IPS DF 4.7 (cell line): ENCODE data around the gene ALDH9A1.
"Not testable (repeated sequence)": the region's sequence is repeated elsewhere in the genome, so short reads cannot be mapped to it uniquely, and the experiment has no call there.

Source experiments
- DNase-seq: peaks from one replicate; pipeline ENCODE4 v3.0.0-alpha.2; 2013; ENCODE audit warnings: low spot score; ENCODE audit errors: extremely low read depth

Gene ALDH9A1

GRCh38 chr1:165688046-165688445 lies 10.3 kb downstream of the ALDH9A1 start:
- DNase-seq = no peak

GRCh38 chr1:165686971-165687433 lies 11.4 kb downstream of the ALDH9A1 start:
- DNase-seq = no peak

GRCh38 chr1:165686121-165686970 lies 12.0 kb downstream of the ALDH9A1 start:
- no peak for DNase-seq

- no peak for DNase-seq
Measured at GRCh38 chr1:165683848-165684485, 14.4 kb downstream of the ALDH9A1 start.

- DNase-seq = not testable (repeated sequence)
Measured at GRCh38 chr1:165680773-165681172, 17.6 kb downstream of the ALDH9A1 start.

- no peak for DNase-seq
Measured at GRCh38 chr1:165680303-165680702, 18.1 kb downstream of the ALDH9A1 start.

GRCh38 chr1:165679282-165680036 lies 18.9 kb downstream of the ALDH9A1 start:
- DNase-seq = no peak

- no peak for DNase-seq
Measured at GRCh38 chr1:165678509-165678908, 19.9 kb downstream of the ALDH9A1 start.

- no peak for DNase-seq
Measured at GRCh38 chr1:165675794-165676193, 22.6 kb downstream of the ALDH9A1 start.

GRCh38 chr1:165674599-165674998 lies 23.8 kb downstream of the ALDH9A1 start:
- no peak for DNase-seq

- DNase-seq = no peak
Measured at GRCh38 chr1:165671526-165671925, 26.8 kb downstream of the ALDH9A1 start.

GRCh38 chr1:165668184-165668583 lies 30.2 kb downstream of the ALDH9A1 start:
- DNase-seq = no peak

GRCh38 chr1:165666152-165666825 lies 32.1 kb downstream of the ALDH9A1 start:
- no peak for DNase-seq

GRCh38 chr1:165662186-165662585 lies 36.2 kb downstream of the ALDH9A1 start:
- DNase-seq = no peak

GRCh38 chr1:165661703-165662102 lies 36.7 kb downstream of the ALDH9A1 start:
- DNase-seq = no peak

GRCh38 chr1:165659581-165659895 lies 38.8 kb downstream of the ALDH9A1 start:
- peak; percentile 11 for DNase-seq

- DNase-seq = not testable (repeated sequence)
Measured at GRCh38 chr1:165658766-165659580, 39.4 kb downstream of the ALDH9A1 start.

GRCh38 chr1:165650981-165651625 lies 47.3 kb downstream of the ALDH9A1 start:
- no peak for DNase-seq

- no peak for DNase-seq
Measured at GRCh38 chr1:165648919-165649572, 49.3 kb downstream of the ALDH9A1 start.

- DNase-seq = no peak
Measured at GRCh38 chr1:165647970-165648369, 50.4 kb downstream of the ALDH9A1 start.
